Ectodermal cell (in vitro differentiated cells): ENCODE results near the gene VPS18.
"Not testable (repeated sequence)": the region's sequence is repeated elsewhere in the genome, so short reads cannot be mapped to it uniquely, and the experiment has no call there.

Experiments used
- H3K27ac ChIP-seq: 2 replicates; pipeline ENCODE4 v1.7.0; 2013; ENCODE audit warnings: mild to moderate bottlenecking, low read depth, low read length; ENCODE audit not compliant: insufficient read depth, poor library complexity, severe bottlenecking
- H3K27me3 ChIP-seq: 2 replicates; pipeline ENCODE4 v1.7.0; 2013; ENCODE audit warnings: mild to moderate bottlenecking, low read length; ENCODE audit not compliant: insufficient read depth, control insufficient read depth, poor library complexity, severe bottlenecking
- H3K36me3 ChIP-seq: one replicate; pipeline ENCODE4 v1.7.0; 2013; ENCODE audit warnings: low read length; ENCODE audit not compliant: control insufficient read depth, insufficient read depth
- H3K4me1 ChIP-seq: one replicate; pipeline ENCODE4 v1.7.0; 2013; ENCODE audit warnings: low read length; ENCODE audit not compliant: control insufficient read depth, insufficient read depth
- H3K4me3 ChIP-seq: 2 replicates; pipeline ENCODE4 v1.7.0; 2013; ENCODE audit warnings: low read depth, low read length, control low read depth; ENCODE audit not compliant: insufficient read depth
- H3K9me3 ChIP-seq: 2 replicates; pipeline ENCODE4 v1.7.0; 2013; ENCODE audit warnings: mild to moderate bottlenecking, low read length, moderate library complexity; ENCODE audit not compliant: control insufficient read depth
- WGBS, 2 experiments: methylation state at CpG; one replicate each; pipeline ENCODE4 v1.1.7; 2013; ENCODE audit warnings: missing lambda C conversion rate in 2 of 2; 5-methylcytosine and 5-hydroxymethylcytosine counted together

The VPS18 gene

GRCh38 chr15:40853241-40853890, 40.9 kb upstream of the VPS18 start:
- H3K9me3 ChIP-seq, result no peaks in the 10 kb centered on the region
- H3K27me3 ChIP-seq, result no peaks in the 10 kb centered on the region
- WGBS, 2 experiments, result 92 to 93% methylated on average over 16 of the region's 16 CpGs
- H3K36me3 ChIP-seq, result no peaks in the 10 kb centered on the region
- H3K27ac ChIP-seq, result no peak overlapping the region
- no peak overlapping the region for H3K4me3 ChIP-seq
- peaks cover 6% of the 10 kb centered on the region for H3K4me1 ChIP-seq

DNA sequence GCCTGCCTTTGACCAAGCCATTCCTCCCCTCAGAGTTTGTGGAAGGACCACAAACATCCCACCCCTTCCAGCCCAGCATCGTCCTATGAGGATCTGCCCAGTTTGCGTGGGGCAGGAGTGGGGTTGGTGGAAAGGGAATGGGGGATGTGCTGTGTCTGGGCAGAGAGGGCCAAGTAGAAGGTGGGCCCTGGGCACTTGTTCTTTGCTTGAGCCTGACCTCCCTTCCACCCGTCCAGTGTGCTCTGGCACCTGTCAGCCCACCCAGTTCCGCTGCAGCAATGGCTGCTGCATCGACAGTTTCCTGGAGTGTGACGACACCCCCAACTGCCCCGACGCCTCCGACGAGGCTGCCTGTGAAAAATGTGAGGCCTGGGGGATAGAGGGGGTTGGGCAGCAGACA, 40.1 kb upstream of the VPS18 start:
- H3K27me3 ChIP-seq, result no peaks in the 10 kb centered on the region
- no peak overlapping the region for H3K4me3 ChIP-seq
- no peaks in the 10 kb centered on the region for H3K36me3 ChIP-seq
- H3K27ac ChIP-seq, result no peak overlapping the region
- H3K9me3 ChIP-seq, result no peaks in the 10 kb centered on the region
- peaks cover 6% of the 10 kb centered on the region for H3K4me1 ChIP-seq
- 90 to 92% methylated on average over 10 of the region's 10 CpGs for WGBS, 2 experiments

GRCh38 chr15:40855706-40856234, 38.5 kb upstream of the VPS18 start:
- Histone ChIP-seq H3K4me1 (peaks cover 6% of the 10 kb centered on the region), H3K27me3 (no peaks in the 10 kb centered on the region), H3K4me3 (no peak overlapping the region), H3K36me3 (no peaks in the 10 kb centered on the region), H3K27ac (no peak overlapping the region), H3K9me3 (no peaks in the 10 kb centered on the region)
- WGBS, 2 experiments, result 87 to 90% methylated on average over 13 of the region's 13 CpGs

DNA sequence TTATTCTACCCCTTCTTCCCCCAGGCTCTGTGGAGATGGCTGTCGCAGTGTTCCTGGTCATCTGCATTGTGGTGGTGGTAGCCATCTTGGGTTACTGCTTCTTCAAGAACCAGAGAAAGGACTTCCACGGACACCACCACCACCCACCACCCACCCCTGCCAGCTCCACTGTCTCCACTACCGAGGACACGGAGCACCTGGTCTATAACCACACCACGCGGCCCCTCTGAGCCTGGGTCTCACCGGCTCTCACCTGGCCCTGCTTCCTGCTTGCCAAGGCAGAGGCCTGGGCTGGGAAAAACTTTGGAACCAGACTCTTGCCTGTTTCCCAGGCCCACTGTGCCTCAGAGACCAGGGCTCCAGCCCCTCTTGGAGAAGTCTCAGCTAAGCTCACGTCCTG, 37.5 kb upstream of the VPS18 start:
- Histone ChIP-seq H3K36me3 (no peaks in the 10 kb centered on the region), H3K27me3 (no peaks in the 10 kb centered on the region), H3K27ac (no peak overlapping the region), H3K9me3 (no peaks in the 10 kb centered on the region), H3K4me1 (peaks cover 6% of the 10 kb centered on the region), H3K4me3 (no peak overlapping the region)
- WGBS, 2 experiments, result 86 to 89% methylated on average over 8 of the region's 8 CpGs

DNA sequence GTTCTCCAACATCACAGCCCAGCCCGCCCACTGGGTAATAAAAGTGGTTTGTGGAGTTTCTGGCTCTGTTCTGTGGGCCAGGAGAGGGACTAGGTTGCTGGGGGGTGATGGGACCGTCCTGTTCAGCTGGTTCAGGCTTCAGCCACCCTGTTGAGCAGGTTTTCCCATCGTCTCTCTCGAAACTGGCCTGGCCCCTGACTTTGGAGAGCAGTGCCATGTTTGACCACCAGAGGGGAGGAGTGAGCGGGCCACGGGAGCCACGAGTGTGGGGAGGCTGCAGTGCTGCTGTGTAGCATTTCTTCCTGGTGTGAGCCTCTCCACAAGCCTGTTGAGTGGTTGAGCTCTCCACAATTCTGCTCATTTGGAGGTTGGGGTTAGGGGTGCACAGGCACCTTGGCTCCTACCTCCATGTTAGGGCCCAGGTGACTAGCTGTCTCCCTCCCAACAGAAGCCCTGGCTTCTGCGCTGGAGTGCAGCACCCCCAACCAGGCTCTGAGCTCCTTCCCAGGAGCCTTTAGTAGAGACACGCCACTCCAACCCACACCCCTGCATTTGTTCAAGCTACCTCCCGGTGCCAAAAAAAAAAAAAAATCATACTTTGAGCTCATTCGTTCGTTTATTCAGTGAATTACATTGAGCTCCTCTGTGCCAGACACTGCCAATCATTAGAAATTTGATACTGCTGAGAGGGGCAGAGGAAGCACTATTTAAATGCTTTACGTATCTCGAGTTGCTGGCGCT, 36.5 kb upstream of the VPS18 start:
- Histone ChIP-seq H3K4me3 (no peak overlapping the region), H3K4me1 (peaks cover 6% of the 10 kb centered on the region), H3K36me3 (no peaks in the 10 kb centered on the region), H3K27me3 (no peaks in the 10 kb centered on the region), H3K9me3 (no peaks in the 10 kb centered on the region), H3K27ac (no peak overlapping the region)
- WGBS, 2 experiments, result 51 to 55% methylated on average over 15 of the region's 15 CpGs

DNA sequence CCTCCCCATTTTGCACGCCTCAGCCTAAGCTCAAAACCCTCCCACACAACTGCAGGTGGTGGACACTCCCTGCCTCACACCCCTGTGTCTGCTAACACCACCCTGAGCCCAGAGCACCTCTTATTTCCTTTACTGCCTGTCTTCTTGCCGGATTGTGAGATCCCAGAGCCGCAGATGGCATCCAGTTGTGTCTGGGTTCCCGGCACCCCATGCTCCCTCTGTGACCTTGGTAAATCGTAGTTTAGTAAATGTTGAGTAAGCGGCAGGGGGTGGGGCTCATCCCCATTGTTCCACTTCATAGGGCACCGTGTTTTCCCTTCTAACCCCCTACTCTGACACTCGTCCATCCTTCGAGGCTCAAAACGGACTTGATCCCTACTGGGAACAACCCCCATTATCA, 35.5 kb upstream of the VPS18 start:
- H3K27ac ChIP-seq, result no peak overlapping the region
- 80 to 85% methylated on average over 10 of the region's 10 CpGs for WGBS, 2 experiments
- no peak overlapping the region for H3K4me3 ChIP-seq
- peaks cover 6% of the 10 kb centered on the region for H3K4me1 ChIP-seq
- H3K36me3 ChIP-seq, result no peaks in the 10 kb centered on the region
- no peaks in the 10 kb centered on the region for H3K27me3 ChIP-seq
- no peaks in the 10 kb centered on the region for H3K9me3 ChIP-seq

DNA sequence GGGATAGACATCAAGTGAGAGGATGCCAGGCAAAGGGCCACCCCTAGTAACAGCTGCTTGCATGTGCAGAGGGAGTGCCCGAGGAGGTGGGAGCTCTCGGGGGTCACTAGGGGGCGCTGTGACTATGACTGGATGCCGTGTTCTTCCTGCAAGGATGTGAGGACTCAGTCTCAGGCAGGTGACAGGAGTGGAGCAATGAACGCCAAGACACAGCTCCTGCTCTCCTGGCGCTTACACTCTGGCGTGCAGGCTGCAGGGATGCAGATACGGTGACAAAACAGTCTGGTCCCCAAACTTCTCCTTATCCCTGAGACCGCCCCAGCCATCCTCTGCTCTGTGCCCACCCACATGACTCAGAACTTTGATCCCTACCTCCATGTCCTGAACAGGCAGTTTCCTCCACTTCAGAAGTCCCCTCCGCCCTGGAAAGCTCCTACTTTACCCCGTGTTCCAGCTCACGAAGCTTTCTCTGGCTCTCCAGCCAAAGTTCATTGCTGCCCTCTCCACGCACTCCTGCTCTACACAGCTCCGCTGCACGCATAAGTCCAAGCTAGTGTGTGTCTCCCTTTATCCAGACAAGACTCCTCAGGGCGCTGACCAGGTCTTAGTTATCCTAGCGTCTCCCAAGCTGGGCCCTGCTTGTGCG, 34.9 kb upstream of the VPS18 start:
- WGBS, 2 experiments, result 50 to 51% methylated on average over 18 of the region's 18 CpGs
- no peaks in the 10 kb centered on the region for H3K27me3 ChIP-seq
- H3K4me1 ChIP-seq, result peaks cover 6% of the 10 kb centered on the region
- no peak overlapping the region for H3K27ac ChIP-seq
- H3K4me3 ChIP-seq, result no peak overlapping the region
- H3K9me3 ChIP-seq, result no peaks in the 10 kb centered on the region
- no peaks in the 10 kb centered on the region for H3K36me3 ChIP-seq

- not testable (repeated sequence) for H3K36me3 ChIP-seq, H3K27me3 ChIP-seq, H3K4me1 ChIP-seq, H3K27ac ChIP-seq, H3K9me3 ChIP-seq, H3K4me3 ChIP-seq
- 89 to 91% methylated on average over 4 of the region's 4 CpGs for WGBS, 2 experiments
These were observed 33.1 kb upstream of the VPS18 start for GRCh38 chr15:40861147-40861546.

DNA sequence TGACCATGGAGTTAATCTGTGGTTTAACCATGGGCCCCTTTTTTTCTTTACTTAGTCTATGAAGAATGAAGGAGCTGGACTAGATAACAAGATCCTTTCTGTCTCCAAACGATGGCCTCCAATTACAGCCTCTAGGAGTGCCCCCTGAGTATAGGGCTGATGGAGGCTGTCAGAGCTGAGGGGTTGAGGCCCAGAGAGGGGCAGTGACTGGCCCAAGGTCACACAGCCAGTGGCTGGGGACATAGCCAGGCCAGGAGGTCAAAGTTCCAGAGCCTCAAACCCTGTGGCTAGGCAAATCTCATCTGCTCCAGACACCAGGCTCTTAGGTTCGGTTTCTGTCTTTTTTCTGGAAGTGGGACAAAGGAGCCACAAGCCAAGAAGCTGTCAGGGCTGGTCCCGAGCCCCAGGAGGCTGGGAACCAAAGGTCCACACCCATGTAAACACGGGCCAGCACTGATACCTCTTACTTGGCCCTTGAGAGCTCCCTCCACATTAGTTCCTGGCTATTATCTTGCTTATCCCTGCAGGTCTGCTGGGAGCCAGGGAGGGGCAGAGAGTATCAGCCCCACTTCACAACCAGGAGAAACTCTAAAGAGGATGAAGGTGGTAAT, 30.5 kb upstream of the VPS18 start:
- H3K36me3 ChIP-seq, result no peaks in the 10 kb centered on the region
- H3K27ac ChIP-seq, result no peak overlapping the region
- H3K9me3 ChIP-seq, result no peaks in the 10 kb centered on the region
- no peak overlapping the region for H3K4me3 ChIP-seq
- 87 to 88% methylated on average over 4 of the region's 4 CpGs for WGBS, 2 experiments
- no peaks in the 10 kb centered on the region for H3K27me3 ChIP-seq
- H3K4me1 ChIP-seq, result no peaks in the 10 kb centered on the region

DNA sequence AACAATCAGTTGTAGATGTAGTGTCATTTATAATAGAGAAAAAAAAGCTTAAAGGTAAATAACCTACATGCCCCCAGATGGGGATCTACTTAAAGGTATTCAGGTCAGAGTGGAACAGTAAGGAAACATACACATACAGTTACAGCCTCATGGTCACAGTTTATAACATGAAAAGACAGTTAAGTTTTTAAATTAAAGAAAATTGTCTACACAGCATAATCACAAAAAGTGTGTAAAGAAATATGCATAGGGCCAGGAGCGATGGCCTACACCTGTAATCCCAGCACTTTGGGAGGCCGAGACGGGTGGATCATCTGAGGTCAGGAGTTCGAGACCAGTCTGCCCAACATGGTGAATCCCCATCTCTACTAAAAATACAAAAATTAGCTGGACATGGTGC, 27.1 kb upstream of the VPS18 start:
- WGBS, 2 experiments, result 78 to 98% methylated on average over 4 of the region's 4 CpGs
- no peaks in the 10 kb centered on the region for H3K9me3 ChIP-seq
- H3K4me1 ChIP-seq, result no peaks in the 10 kb centered on the region
- no peak overlapping the region for H3K4me3 ChIP-seq
- H3K27ac ChIP-seq, result no peak overlapping the region
- no peaks in the 10 kb centered on the region for H3K36me3 ChIP-seq
- H3K27me3 ChIP-seq, result no peaks in the 10 kb centered on the region
